C4-2B (cell line): Measurements from ENCODE around the gene ZFP36L1.

Experiments used
- CTCF ChIP-seq: fragments of 450-650 bp; conservative IDR thresholded peaks from 2 replicates; pipeline ENCODE4 v1.5.1; 2017; ENCODE audit warnings: mild to moderate bottlenecking
- ZFX ChIP-seq: fragments of 450-650 bp; IDR thresholded peaks from 2 replicates; pipeline ENCODE4 v1.6.1; 2017

- no peak for TF ChIP-seq CTCF
- TF ChIP-seq ZFX: no peak
These were observed 30.8 kb upstream of the ZFP36L1 start for GRCh38 chr14:68823434-68824206.
